GM21515 (cell line): Measurements from ENCODE around the gene ARG1.

Experiments
- ATAC-seq: cut with Tn5 transposase; IDR thresholded peaks from one replicate; pipeline ENCODE4 v1.9.1; 2021; ENCODE audit not compliant: unreplicated experiment

The ARG1 gene

DNA sequence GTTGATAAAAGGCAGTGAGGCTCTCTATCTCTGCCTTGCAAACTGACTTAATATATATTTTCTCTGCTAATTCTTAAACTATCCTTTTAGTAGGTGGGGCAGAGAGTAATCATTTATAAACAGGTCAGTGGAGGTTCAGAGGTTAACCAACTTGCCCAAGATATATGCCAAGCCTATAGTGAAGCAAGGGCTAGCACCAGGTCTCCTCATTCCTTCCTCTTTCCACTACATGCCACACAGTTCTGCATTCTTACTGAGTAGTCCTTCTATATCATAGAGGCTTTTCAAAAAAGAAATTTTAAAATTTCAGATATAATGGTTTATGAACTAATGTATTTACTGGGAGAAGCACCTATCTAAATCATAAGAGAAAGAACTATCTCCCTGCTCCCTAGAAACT, 8.5 kb downstream of the ARG1 start:
- ATAC-seq: no peak

DNA sequence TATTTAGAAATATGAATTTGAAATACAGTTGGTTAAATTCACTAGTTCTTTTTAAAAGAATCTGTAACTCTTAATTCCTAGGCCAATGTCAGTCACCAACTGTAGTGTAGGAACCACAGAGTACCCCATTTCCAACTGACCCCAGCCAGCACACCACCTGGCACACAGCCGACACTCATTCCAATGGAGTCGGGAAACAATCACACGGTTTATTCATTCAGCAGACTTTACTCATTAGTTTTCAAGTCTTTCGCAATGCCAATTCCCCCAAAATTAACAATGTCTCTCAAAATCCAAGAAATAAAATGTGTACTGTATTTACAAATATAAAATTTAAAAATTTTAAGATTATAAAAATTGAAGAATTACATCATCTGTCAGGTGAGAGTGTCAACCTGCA, 13.5 kb downstream of the ARG1 start:
- no peak for ATAC-seq

DNA sequence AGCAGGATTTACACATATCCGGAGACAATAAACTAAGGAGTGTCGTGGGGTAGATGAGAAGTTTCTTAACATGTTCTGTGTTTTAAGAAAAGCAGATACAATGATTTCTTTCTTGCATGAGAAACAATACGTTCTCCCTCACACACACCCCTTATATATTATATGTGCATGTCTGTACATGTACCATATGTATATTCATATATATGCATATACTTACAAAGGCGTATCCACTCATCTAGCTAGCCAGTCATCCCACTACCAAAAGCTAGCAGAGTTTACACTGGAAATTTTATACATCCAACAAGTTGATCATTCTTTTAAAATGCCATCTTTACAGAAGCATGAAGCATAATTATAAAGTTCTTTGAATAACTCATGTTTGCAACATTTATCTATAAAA, 14.9 kb downstream of the ARG1 start:
- no peak for ATAC-seq

DNA sequence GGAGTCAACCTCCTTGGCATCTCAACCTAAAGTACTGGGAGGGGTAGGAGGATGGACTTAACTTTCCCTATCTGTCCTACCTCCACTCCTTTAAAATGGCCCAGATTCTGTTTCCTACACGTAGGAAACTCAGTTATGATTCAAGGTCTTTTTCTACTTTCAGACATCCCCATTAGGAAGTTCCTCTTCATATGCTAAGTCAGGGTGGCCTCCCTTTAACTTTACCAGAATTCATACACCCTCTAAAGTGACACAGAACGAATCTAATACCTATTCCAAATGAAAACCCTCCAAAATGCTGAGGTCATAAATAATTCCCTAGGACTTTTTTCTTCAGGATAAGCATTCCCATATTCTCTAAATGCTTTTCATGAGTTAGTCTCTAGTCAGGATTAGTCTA, 15.6 kb downstream of the ARG1 start:
- ATAC-seq: no peak

DNA sequence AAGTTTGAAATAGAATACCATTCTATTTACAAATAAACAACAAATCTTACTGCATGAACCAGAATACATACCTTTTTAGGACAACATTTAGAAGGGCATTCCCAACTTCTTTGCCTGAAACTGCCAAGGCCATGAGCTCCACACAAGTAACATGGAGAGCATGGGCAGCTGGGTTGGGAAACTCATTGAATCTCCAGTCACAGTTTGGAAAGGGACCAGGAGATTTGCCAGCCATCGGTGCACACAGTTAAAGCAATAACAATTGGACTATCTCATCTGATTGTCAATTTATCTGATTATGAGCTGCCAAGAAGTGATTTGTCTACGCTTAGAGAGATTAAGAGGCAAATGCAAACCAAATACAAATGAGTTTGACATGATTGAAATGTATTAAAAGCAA, 19.9 kb downstream of the ARG1 start:
- ATAC-seq: no peak

DNA sequence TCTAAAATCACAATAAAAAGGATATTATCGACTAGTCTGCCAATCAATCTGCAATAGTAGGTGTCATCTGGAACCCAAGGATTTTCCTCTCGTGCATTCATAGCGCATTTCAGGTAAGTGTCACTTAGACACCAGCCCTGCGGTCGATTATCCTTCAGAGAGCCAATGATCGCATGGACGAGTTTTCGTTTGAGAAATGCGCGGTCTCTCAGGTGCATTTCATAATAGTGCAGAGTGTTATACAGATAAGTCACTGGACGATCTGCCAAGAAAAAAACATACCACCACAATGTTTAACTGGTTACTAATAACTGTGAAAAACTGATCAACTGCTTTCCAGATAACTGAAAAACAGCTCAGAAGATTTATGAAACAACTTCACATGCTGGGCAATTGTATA, 21.0 kb downstream of the ARG1 start:
- ATAC-seq: no peak

DNA sequence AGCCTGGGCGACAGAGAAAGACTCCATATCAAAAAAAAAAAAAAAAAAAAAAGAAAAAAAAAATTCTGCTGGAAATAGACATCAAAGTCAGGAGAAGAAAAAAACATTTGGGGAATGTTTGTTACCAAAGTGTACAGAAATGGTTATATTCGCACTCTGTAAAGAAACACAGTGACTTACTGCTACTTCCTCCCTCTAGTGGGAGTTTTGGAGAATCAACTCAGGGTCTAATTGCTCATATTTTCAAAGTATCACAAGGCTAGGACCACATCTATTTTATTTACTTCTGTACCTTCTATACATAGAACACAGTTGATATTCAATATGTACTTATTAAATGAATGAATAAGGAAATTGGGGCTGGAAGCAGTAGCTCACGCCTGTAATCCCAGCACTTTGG, 24.4 kb downstream of the ARG1 start:
- no peak for ATAC-seq

DNA sequence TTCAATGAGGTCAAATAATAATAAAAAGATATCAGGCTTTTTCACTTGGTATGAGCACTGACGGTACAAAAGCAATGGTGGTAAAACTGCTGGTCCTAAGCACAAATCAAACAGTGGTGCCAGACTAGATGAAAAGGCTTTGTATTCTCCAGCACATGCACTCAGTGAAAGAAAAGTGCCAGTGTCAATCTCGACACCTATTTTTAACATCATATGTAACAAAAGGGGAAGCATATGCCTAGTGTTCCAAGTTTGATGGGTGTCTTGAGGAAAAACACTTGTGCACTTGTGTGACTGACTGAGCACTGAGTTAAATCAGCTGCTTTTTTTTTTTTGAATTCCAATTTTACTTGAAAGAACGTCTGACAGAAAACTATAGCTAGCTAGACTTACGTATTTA, 27.7 kb downstream of the ARG1 start:
- no peak for ATAC-seq

DNA sequence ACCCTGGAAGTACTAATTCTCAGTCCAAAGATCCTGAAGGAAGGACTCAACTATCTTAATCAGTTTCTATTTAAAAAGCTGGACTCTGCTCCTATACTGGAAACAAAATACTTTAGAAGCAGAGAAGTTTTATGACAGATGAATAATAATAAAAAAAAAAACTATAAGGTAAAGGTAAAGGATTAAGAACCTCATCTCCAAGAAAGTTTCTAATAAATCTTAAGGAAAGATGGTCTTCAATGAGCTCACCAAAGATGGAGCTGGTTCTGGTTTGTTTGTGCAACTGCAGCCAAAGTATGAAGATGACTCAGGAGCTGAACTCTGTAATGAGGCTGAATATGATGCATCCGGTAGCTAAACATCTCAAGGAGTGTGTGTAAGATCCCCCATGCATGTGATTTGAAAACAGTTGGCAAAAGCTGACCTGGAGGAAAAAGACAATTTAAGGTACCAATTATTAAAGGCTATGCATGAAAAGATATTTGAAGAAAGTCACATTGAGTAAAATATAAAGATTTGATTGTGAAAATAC, 29.8 kb downstream of the ARG1 start:
- ATAC-seq: no peak

DNA sequence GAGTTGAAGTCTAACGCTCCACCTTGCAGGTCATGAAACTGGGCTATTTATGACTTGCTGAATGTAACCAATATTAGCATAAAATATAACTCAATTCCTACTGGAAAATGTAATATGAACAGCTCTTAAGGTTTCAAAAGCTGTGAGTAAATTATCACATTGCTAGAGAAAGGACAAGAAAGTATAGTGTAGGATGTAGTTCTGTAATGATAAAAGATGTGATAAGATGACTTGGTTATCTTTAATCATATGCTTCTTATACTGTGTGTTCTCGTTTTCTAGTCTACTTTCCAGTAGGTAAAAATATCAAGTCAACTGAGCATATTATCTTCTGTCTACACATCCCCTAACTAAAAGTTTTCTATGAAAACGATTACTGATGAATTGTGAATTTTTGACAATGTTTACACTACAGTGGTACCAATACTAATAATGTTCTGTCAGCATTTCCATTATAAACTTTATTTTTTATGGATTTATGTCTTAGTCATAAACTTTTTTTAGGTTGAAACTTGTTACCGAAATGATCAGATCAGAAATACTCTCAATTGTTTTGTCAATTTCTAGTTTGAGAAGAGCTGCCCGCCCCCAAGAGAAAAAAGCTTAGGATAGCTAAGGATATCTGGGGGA, 40.4 kb downstream of the ARG1 start:
- no peak for ATAC-seq

DNA sequence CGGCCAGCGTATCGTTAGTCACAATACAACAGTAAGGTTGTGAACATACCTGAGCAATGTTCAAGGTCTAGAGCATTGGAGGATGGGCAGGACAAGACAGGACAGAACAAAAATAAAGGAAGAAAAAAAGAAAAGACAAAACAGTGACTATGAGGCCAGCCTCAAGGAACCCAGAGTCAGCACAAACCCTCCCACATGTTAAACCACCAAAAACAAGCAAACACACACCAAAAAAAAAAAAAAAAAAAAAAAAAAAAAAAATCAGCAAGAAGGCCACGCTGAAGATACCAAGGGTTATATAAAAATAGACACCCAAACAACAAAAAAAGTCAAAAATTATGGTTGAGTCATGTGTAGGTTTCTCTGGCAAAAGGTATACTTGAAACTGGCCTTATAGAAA, 42.2 kb downstream of the ARG1 start:
- no peak for ATAC-seq

DNA sequence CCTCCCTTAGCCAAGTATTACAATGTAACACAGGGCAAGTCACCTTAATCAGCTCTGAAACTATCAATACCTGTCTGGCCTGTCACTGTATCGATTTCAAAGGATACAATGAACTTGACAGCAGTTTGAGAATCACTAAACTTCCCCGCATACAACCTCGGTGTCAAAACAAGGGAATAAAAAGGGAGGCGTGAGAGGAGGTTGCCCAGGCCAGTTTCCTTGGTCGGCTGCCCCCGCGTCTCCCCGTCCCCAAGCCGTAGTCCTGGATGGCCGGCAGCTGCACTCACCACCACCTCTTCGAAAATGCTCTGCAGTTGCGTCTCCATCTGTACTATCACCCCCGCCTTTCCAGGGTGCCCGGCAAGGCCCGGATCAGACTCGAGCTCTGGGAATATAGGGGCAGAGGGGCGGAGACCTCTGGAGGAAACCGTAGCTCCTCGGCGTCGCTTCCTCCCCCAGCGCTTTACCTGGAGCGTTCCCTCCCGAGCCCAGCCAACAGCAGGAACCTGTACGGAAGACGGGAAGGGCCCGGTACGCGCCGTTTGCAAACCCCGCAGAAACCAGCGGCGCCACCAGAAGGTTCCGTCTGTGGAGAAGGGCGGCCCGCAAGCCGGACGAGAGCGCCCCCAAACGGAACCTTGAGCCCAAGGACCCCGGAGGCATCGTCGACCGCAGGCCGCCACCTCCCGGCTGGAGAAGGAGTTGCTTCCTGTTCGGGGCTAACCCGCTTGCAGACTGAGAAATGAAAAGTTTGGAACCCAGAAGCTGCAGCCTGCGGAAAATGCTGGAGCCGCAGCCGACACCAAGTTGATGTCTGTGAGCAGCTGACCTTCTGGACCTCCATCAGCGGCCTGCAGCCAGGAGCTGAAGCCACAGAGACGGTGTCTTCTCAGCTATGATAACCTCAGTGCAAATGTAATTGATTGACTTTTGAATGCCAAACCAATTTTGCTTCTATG, 55.0 kb downstream of the ARG1 start, which contains the start of gene MED23:
Gene MED23, minus strand, starts transcription at position 519 of the 959 bp plus-strand sequence. Its CDS starts 193 bp downstream, at position 326.
- peak; percentile 96 for ATAC-seq

DNA sequence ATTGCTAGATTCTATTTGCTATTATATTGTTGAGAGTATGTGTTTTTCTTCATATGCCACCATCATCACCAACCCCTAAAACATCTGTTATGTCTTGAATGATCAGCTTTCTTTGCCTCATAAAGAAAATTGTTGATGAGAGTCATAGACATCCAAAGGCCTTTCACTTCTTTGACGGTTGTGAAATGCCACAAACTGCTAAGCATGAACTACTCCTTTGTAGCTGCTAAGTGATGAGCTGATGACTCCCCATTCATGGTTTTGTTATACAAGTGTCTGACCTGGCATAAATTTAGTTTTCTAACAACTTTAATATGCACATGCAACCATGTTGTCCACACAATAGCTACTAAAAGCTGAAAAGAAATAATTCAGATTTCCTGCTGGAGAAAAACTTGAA, 55.7 kb downstream of the ARG1 start:
- no peak for ATAC-seq

DNA sequence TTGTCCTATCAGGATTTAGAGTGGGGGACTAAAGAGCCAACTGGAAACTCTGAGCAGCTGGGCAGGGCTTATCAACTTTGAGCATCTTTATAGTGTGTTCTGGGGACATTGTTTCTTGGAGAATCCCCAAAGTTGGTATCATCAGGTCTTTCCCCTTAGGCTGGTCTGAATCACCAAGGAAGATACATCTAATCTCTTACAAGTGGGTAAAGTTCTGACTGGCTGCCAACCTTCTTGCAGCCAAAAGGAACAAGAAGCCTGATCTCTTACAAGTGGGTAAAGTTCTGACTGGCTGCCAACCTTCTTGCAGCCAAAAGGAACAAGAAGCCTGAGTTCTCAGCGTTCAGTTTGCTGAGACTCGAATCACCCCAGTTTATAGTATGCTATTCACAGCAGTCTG, 56.6 kb downstream of the ARG1 start:
- ATAC-seq: no peak

DNA sequence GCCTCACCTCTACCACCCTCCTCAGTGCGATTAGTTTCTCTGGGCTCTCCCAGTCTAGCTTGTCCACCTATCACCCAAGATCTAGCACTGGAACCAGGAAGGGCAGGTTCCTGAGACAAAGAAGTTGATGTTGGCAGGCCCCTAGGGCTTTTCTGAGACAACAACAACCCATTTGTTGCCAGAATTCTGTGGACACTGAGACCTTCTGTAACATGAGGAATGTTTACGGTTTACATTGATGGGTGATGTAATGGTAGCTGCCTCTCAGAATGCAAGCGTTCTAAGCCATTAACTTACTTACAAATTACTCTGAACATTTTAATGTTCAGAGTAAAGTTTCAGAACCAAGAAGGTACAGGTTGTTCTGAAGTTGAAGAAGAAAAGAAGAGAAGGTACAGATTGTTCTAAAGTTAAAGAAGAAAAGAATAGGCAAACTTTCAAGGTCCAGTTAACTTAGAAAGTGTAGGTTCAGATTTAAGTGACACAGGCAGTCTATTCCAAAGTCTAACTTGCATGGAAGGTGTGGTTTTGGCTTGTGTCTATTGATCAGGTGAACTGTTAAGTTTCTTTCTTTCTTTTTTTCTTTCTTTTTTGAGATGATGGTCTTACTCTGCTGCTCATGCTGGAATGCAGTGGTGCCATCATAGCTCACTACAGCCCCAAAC, 58.7 kb downstream of the ARG1 start:
- ATAC-seq: no peak
